Measurements from ENCODE around the gene LRP1.

The LRP1 gene

DNA sequence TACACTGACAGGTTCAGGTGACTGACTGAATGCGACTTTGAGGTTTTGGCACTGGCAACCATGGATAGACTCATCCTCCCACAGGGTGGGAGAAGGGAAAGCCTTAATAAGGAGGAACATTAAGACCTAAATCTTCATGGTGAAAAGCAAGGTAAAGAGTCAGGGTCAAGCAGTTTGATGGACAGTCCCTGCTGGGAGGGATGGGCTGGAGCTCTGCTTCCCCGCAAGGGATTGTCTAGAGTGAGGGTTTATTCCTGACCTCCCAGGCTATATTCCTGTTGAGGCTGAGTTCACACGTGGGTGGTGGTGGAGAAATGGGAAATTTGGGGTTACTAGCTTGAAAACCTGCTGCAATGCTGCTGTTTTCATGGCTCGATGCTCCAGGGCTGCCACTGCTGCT lies 132.1 kb downstream of the LRP1 start:
- ATAC-seq = no peak
- TF ChIP-seq ZNF8 (CRISPR knock-in tag; IDR thresholded peaks at IDR 0.05) = no peak
- no peak for TF ChIP-seq ZC3H10 (CRISPR knock-in tag; IDR thresholded peaks at IDR 0.05)
- TF ChIP-seq ESRRG (CRISPR knock-in tag; IDR thresholded peaks at IDR 0.05) = no peak
- TF ChIP-seq PPARA (CRISPR knock-in tag; IDR thresholded peaks at IDR 0.05; ENCODE audit: borderline replicate concordance) = no peak
- TF ChIP-seq, protein P1, sequence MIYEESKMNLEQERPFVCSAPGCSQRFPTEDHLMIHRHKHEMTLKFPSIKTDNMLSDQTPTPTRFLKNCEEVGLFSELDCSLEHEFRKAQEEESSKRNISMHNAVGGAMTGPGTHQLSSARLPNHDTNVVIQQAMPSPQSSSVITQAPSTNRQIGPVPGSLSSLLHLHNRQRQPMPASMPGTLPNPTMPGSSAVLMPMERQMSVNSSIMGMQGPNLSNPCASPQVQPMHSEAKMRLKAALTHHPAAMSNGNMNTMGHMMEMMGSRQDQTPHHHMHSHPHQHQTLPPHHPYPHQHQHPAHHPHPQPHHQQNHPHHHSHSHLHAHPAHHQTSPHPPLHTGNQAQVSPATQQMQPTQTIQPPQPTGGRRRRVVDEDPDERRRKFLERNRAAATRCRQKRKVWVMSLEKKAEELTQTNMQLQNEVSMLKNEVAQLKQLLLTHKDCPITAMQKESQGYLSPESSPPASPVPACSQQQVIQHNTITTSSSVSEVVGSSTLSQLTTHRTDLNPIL (CRISPR knock-in tag; IDR thresholded peaks at IDR 0.05; ENCODE audit: low read depth) = no peak
- no peak for TF ChIP-seq ZNF565 (CRISPR knock-in tag; conservative IDR thresholded peaks at IDR 0.05; ENCODE audit: low read depth)
- no peak for TF ChIP-seq ZNF70 (CRISPR knock-in tag; IDR thresholded peaks at IDR 0.05)

DNA sequence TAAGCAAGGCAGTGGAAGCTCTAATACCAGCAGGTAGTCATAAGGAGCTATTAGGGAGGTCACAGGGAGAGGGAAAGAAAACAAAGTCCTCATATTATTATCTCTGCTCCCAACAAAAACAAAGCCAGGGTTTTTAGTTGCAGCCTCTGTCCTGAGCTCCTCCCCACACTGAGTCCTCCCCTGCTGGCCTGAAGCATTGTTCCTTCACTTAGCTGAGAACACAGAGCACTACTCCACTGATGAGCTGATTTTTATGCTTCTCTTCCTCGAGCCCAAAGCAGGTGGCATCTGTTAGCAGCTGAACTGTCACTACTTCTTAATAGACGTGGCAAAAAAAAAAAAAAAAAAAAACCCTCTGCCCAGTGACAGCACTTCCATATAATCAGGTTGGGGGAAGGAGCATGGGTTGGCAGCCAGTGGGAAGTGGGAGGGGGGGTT lies 133.2 kb downstream of the LRP1 start:
- no peak for ATAC-seq
- TF ChIP-seq, protein P2, sequence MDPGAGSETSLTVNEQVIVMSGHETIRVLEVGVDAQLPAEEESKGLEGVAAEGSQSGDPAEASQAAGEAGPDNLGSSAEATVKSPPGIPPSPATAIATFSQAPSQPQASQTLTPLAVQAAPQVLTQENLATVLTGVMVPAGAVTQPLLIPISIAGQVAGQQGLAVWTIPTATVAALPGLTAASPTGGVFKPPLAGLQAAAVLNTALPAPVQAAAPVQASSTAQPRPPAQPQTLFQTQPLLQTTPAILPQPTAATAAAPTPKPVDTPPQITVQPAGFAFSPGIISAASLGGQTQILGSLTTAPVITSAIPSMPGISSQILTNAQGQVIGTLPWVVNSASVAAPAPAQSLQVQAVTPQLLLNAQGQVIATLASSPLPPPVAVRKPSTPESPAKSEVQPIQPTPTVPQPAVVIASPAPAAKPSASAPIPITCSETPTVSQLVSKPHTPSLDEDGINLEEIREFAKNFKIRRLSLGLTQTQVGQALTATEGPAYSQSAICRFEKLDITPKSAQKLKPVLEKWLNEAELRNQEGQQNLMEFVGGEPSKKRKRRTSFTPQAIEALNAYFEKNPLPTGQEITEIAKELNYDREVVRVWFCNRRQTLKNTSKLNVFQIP (CRISPR knock-in tag; IDR thresholded peaks at IDR 0.05; ENCODE audit: borderline replicate concordance, low read depth) = no peak
- TF ChIP-seq, protein P1 (CRISPR knock-in tag; IDR thresholded peaks at IDR 0.05; ENCODE audit: low read depth) = no peak
- TF ChIP-seq ZNF70 (CRISPR knock-in tag; IDR thresholded peaks at IDR 0.05) = no peak

DNA sequence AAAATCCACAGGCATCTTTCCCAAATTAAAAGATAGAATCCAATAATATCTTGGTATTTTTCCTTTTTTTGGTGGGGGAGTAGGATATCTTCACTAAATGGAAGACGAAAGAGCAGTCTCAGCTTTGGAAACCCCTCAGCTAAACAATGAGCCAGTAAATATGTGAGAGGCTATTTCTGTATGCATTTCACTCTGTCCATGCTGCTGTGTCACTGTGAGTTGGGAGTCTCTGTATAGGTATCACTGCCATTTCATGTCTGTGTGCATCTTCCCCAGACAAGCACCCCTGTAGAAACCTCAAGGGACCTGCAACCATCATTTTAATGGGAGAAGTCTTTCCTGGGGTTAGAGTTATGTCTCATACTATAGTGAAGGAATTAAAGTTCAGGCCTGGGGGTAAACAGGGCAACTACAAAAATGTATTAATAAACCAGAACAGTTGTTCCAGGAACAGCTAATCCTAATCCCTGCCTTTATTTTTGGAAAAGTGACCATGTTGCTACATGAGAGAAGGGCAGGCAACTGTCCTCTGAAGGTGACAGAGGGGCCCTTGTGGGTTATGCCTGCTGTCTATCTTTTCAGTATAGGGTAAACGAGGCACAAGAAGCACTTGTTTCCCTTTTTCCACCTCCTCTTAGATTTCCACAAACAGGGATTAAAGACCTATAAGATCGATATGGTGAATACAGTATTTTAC lies 134.0 kb downstream of the LRP1 start:
- ATAC-seq = no peak
- TF ChIP-seq GLIS3 (CRISPR knock-in tag; IDR thresholded peaks at IDR 0.05) = no peak
- no peak for TF ChIP-seq ISL1 (CRISPR knock-in tag; IDR thresholded peaks at IDR 0.05)
- TF ChIP-seq RARB (CRISPR knock-in tag; IDR thresholded peaks at IDR 0.05) = no peak
- TF ChIP-seq SNAI2 (CRISPR knock-in tag; IDR thresholded peaks at IDR 0.05) = no peak
- no peak for TF ChIP-seq ZNF565 (CRISPR knock-in tag; conservative IDR thresholded peaks at IDR 0.05; ENCODE audit: low read depth)
- no peak for TF ChIP-seq OSR1 (CRISPR knock-in tag; IDR thresholded peaks at IDR 0.05)
- TF ChIP-seq ZFP3 (CRISPR knock-in tag; IDR thresholded peaks at IDR 0.05) = no peak
- TF ChIP-seq ZNF70 (CRISPR knock-in tag; IDR thresholded peaks at IDR 0.05) = no peak
- TF ChIP-seq PPARA (CRISPR knock-in tag; IDR thresholded peaks at IDR 0.05; ENCODE audit: borderline replicate concordance) = no peak
- TF ChIP-seq, protein P3, sequence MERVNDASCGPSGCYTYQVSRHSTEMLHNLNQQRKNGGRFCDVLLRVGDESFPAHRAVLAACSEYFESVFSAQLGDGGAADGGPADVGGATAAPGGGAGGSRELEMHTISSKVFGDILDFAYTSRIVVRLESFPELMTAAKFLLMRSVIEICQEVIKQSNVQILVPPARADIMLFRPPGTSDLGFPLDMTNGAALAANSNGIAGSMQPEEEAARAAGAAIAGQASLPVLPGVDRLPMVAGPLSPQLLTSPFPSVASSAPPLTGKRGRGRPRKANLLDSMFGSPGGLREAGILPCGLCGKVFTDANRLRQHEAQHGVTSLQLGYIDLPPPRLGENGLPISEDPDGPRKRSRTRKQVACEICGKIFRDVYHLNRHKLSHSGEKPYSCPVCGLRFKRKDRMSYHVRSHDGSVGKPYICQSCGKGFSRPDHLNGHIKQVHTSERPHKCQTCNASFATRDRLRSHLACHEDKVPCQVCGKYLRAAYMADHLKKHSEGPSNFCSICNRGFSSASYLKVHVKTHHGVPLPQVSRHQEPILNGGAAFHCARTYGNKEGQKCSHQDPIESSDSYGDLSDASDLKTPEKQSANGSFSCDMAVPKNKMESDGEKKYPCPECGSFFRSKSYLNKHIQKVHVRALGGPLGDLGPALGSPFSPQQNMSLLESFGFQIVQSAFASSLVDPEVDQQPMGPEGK (CRISPR knock-in tag; IDR thresholded peaks at IDR 0.05; ENCODE audit: borderline replicate concordance) = no peak
- TF ChIP-seq ZC3H10 (CRISPR knock-in tag; IDR thresholded peaks at IDR 0.05) = no peak
- TF ChIP-seq BACH2 (CRISPR knock-in tag; IDR thresholded peaks at IDR 0.05; ENCODE audit: borderline replicate concordance) = no peak
- TF ChIP-seq TCF4 (CRISPR knock-in tag; IDR thresholded peaks at IDR 0.05; ENCODE audit: borderline replicate concordance) = no peak
- TF ChIP-seq TOX (CRISPR knock-in tag; IDR thresholded peaks at IDR 0.05; ENCODE audit: borderline replicate concordance) = no peak
- no peak for TF ChIP-seq ZNF8 (CRISPR knock-in tag; IDR thresholded peaks at IDR 0.05)
